Measurements from ENCODE around the gene DUSP18. TPM values are rescaled to one million over a fixed set of nuclear protein-coding genes. Genes with fewer than 3 reads are reported as not detected.

DUSP18 gene
- total and polyA plus RNA-seq, 2 of the 13 experiments (the other 11 are each of a cell fraction or from before 2014, with no cell fraction given), result 1.4 to 2.3 TPM

DNA sequence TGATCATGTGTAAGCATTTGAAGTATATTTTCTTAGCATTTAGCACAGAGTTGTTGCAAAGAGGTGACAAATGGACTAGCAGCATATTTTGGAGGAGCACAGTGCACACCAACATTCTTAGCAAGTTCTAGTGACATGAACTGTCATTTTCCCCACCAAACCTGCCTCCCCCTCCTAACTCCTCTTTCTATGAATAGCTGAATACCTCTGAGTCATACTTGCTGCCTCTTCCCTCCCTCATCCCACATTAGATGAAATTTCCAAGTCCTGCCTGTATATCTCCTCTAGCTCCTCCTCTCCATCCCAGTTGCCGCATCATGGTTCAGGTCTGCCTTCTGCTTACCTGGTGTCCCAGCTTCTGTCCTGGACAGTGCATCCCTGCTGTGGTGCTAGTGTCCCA is 34.2 kb upstream of the DUSP18 start:
- 60% methylated on average over 1 of the region's 1 CpG for whole genome bisulfite sequencing (ENCODE audit: low lambda C conversion rate)
- Histone ChIP-seq H3K27me3 (ENCODE audit: control insufficient read depth in 1 of 2, insufficient read depth in 2 of 2, low read length in 2 of 2) (peaks cover 0 to 6% of the 10 kb centered on the region in 2 experiments; a peak in 1 of 5 replicates), H2AFZ (ENCODE audit: low read length) (no peak overlapping the region), H3K79me2 (ENCODE audit: insufficient read depth, low read length) (no peaks in the 10 kb centered on the region), H3K4me3 (replicated peaks in 1 of 3; ENCODE audit: insufficient read depth in 1 of 3, low read depth in 2 of 3, low read length in 3 of 3) (no peak overlapping the region), H3K4me2 (ENCODE audit: low read depth, low read length) (no peak overlapping the region), H3K9me3 (ENCODE audit: low read length) (no peaks in the 10 kb centered on the region), H3K9ac (ENCODE audit: insufficient read depth, low read depth, low read length) (no peak overlapping the region), H4K20me1 (ENCODE audit: insufficient read depth, low read length) (no peaks in the 10 kb centered on the region), H3K4me1 (ENCODE audit: insufficient read depth, low read length) (peaks cover 20% of the 10 kb centered on the region), H3K27ac (ENCODE audit: extremely low read length, insufficient read depth, low read length) (no peak overlapping the region), H3K36me3 (replicated peaks in 1 of 2; ENCODE audit: control insufficient read depth in 1 of 2, insufficient read depth in 2 of 2, low read length in 2 of 2) (no peaks in the 10 kb centered on the region)
- intact Hi-C loops (cut with micrococcal nuclease; ENCODE audit: unreplicated experiment), result no loop called here
- no peak for TF ChIP-seq ZNF788 (CRISPR knock-in tag; IDR thresholded peaks at IDR 0.05; ENCODE audit: borderline replicate concordance)
- no peak for TF ChIP-seq ETV5 (CRISPR knock-in tag; IDR thresholded peaks at IDR 0.05; ENCODE audit: borderline replicate concordance)
- no peak for TF ChIP-seq HNF4A (CRISPR knock-in tag; IDR thresholded peaks at IDR 0.05)
- no peak for TF ChIP-seq ZNF3 (CRISPR knock-in tag; IDR thresholded peaks at IDR 0.05)
- no peak for TF ChIP-seq NR2F2 (IDR thresholded peaks at IDR 0.05; ENCODE audit: borderline replicate concordance, low read depth)
- TF ChIP-seq ZNF780A (CRISPR knock-in tag; IDR thresholded peaks at IDR 0.05), result no peak
- no peak for TF ChIP-seq ZNF7 (CRISPR knock-in tag; IDR thresholded peaks at IDR 0.05)
- TF ChIP-seq ZNF501 (CRISPR knock-in tag; IDR thresholded peaks at IDR 0.05), result no peak
- TF ChIP-seq HDAC2 (CRISPR knock-in tag; IDR thresholded peaks at IDR 0.05), result no peak
- TF ChIP-seq, protein P1, sequence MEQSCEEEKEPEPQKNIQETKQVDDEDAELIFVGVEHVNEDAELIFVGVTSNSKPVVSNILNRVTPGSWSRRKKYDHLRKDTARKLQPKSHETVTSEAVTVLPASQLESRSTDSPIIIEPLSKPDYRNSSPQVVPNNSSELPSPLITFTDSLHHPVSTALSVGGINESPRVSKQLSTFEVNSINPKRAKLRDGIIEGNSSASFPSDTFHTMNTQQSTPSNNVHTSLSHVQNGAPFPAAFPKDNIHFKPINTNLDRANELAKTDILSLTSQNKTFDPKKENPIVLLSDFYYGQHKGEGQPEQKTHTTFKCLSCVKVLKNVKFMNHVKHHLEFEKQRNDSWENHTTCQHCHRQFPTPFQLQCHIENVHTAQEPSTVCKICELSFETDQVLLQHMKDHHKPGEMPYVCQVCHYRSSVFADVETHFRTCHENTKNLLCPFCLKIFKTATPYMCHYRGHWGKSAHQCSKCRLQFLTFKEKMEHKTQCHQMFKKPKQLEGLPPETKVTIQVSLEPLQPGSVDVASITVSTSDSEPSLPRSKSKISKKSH (CRISPR knock-in tag; IDR thresholded peaks at IDR 0.05; ENCODE audit: borderline replicate concordance), result no peak
- no peak for TF ChIP-seq PHF20 (CRISPR knock-in tag; IDR thresholded peaks at IDR 0.05)
- no peak for TF ChIP-seq ZNF253 (CRISPR knock-in tag; IDR thresholded peaks at IDR 0.05; ENCODE audit: borderline replicate concordance)
- TF ChIP-seq ZNF333 (CRISPR knock-in tag; IDR thresholded peaks at IDR 0.05; ENCODE audit: borderline replicate concordance), result no peak
- no peak for TF ChIP-seq TOE1 (CRISPR knock-in tag; IDR thresholded peaks at IDR 0.05)
- TF ChIP-seq SMAD3 (CRISPR knock-in tag; IDR thresholded peaks at IDR 0.05), result no peak
- TF ChIP-seq ZFX (CRISPR knock-in tag; IDR thresholded peaks at IDR 0.05; ENCODE audit: low read depth), result no peak
- TF ChIP-seq, protein P2, sequence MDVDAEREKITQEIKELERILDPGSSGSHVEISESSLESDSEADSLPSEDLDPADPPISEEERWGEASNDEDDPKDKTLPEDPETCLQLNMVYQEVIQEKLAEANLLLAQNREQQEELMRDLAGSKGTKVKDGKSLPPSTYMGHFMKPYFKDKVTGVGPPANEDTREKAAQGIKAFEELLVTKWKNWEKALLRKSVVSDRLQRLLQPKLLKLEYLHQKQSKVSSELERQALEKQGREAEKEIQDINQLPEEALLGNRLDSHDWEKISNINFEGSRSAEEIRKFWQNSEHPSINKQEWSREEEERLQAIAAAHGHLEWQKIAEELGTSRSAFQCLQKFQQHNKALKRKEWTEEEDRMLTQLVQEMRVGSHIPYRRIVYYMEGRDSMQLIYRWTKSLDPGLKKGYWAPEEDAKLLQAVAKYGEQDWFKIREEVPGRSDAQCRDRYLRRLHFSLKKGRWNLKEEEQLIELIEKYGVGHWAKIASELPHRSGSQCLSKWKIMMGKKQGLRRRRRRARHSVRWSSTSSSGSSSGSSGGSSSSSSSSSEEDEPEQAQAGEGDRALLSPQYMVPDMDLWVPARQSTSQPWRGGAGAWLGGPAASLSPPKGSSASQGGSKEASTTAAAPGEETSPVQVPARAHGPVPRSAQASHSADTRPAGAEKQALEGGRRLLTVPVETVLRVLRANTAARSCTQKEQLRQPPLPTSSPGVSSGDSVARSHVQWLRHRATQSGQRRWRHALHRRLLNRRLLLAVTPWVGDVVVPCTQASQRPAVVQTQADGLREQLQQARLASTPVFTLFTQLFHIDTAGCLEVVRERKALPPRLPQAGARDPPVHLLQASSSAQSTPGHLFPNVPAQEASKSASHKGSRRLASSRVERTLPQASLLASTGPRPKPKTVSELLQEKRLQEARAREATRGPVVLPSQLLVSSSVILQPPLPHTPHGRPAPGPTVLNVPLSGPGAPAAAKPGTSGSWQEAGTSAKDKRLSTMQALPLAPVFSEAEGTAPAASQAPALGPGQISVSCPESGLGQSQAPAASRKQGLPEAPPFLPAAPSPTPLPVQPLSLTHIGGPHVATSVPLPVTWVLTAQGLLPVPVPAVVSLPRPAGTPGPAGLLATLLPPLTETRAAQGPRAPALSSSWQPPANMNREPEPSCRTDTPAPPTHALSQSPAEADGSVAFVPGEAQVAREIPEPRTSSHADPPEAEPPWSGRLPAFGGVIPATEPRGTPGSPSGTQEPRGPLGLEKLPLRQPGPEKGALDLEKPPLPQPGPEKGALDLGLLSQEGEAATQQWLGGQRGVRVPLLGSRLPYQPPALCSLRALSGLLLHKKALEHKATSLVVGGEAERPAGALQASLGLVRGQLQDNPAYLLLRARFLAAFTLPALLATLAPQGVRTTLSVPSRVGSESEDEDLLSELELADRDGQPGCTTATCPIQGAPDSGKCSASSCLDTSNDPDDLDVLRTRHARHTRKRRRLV (CRISPR knock-in tag; IDR thresholded peaks at IDR 0.05), result no peak
- no peak for DNase-seq (ENCODE audit: low spot score)
- BruUV-seq (replicated peaks), result no TSS peak
- CTCF ChIA-PET (ENCODE audit: low intra/inter-chr PET ratio, low total read pairs), result no interaction called here
- no peak for ATAC-seq
- FAIRE-seq, result no peak
- in situ Hi-C loops (cut with HindIII; ENCODE audit: extremely low pct_ligation_motif_present, low pct_unique_long_range_greater_than_20kb), result no loop called here
- POLR2A ChIA-PET, result no interaction called here
